ENCODE results near the gene LRRC72. TPM values are rescaled to one million over a fixed set of nuclear protein-coding genes. Genes with fewer than 3 reads are reported as not detected.

The LRRC72 gene
- total RNA-seq, 1 experiment from 2014 or later, result not detected

- Histone ChIP-seq H3K4me1 (ENCODE audit: insufficient read depth, low read length) (peaks cover 4% of the 10 kb centered on the region; the same call in 1 of the 2 replicates), H3K4ac (ENCODE audit: low read depth, low read length) (no peak overlapping the region), H3T11ph (ENCODE audit: low read length) (no peak overlapping the region), H2BK120ac (ENCODE audit: low read depth, low read length, poor library complexity, severe bottlenecking) (no peak overlapping the region), H3K56ac (ENCODE audit: insufficient read length, low read depth, low read length) (no peak overlapping the region), H3K27ac (ENCODE audit: insufficient read length, low read depth, low read length) (no peak overlapping the region), H3K9me3 (ENCODE audit: control insufficient read depth, low read depth, low read length) (no peaks in the 10 kb centered on the region), H3K79me1 (ENCODE audit: insufficient read depth, low read depth, low read length, poor library complexity, severe bottlenecking) (no peaks in the 10 kb centered on the region), H3K9ac (ENCODE audit: extremely low read depth, insufficient read length, low read length) (no peak overlapping the region), H4K91ac (ENCODE audit: insufficient read length, low read depth, low read length) (no peak overlapping the region), H3K79me2 (ENCODE audit: insufficient read depth, low read length) (no peaks in the 10 kb centered on the region), H4K8ac (replicated peaks; ENCODE audit: insufficient read length, low read depth, low read length) (no peak overlapping the region), H4K5ac (ENCODE audit: insufficient read length, low read depth, low read length) (no peak overlapping the region), H3K4me2 (ENCODE audit: insufficient read depth, insufficient read length, low read length) (no peak overlapping the region), H3K27me3 (ENCODE audit: insufficient read depth, low read length) (no peaks in the 10 kb centered on the region), H2AK5ac (ENCODE audit: insufficient read length, low read length) (no peak overlapping the region), H2BK20ac (ENCODE audit: low read depth, low read length, poor library complexity, severe bottlenecking) (no peak overlapping the region), H2BK15ac (ENCODE audit: low read depth, low read length) (no peak overlapping the region), H2AFZ (ENCODE audit: low read length) (no peak overlapping the region), H3K23me2 (ENCODE audit: insufficient read length, low read depth, low read length, poor library complexity, severe bottlenecking) (no peaks in the 10 kb centered on the region), H3K23ac (ENCODE audit: insufficient read length, low read depth, low read length) (no peak overlapping the region), H2BK5ac (ENCODE audit: insufficient read length, low read length) (no peak overlapping the region), H3K18ac (ENCODE audit: insufficient read length, low read depth, low read length) (no peak overlapping the region), H2BK12ac (ENCODE audit: insufficient read length, low read depth, low read length) (no peak overlapping the region), H3K14ac (ENCODE audit: insufficient read depth, low read length) (no peak overlapping the region), H4K20me1 (ENCODE audit: control insufficient read depth, insufficient read depth, insufficient read length) (no peaks in the 10 kb centered on the region)
- H3K4me3 Mint-ChIP-seq, result no peak overlapping the region
- peaks cover 5 to 14% of the 10 kb centered on the region in 2 experiments; a peak in 3 of 4 replicates for H3K4me1 Mint-ChIP-seq
- H3K27ac Mint-ChIP-seq, result peak overlapping the region in 1 of 3 experiments; percentile 57; a peak in 1 of 7 replicates
- no peaks in the 10 kb centered on the region for H3K36me3 Mint-ChIP-seq (ENCODE audit: insufficient read depth in 1 of 3, low read depth in 3 of 3)
- no peaks in the 10 kb centered on the region for H3K27me3 Mint-ChIP-seq (ENCODE audit: low read depth)
- TF ChIP-seq CTCF (conservative IDR thresholded peaks at IDR 0.05), result no peak
- H3K9me3 Mint-ChIP-seq, result no peaks in the 10 kb centered on the region
- WGBS (ENCODE audit: extremely low coverage, insufficient read length, low lambda C conversion rate), result no CpG with 5 or more reads among the region's 5 CpGs
- DNase-seq, result no peak
These were observed 15.3 kb upstream of the LRRC72 start for GRCh38 chr7:16511314-16511713.
